Osteocyte (in vitro differentiated cells): ENCODE data around the gene LRP1B. TPM values are rescaled to one million over a fixed set of nuclear protein-coding genes. Genes with fewer than 3 reads are reported as not detected.
"Not testable (repeated sequence)": the region's sequence is repeated elsewhere in the genome, so short reads cannot be mapped to it uniquely, and the experiment has no call there.

Experiments used
- DNase-seq: peaks from one replicate; pipeline ENCODE4 v3.0.0; 2021; ENCODE audit warnings: mixed read lengths; ENCODE audit not compliant: unreplicated experiment; ENCODE audit errors: extremely low spot score
- H3K27ac Mint-ChIP-seq: one replicate; pipeline ENCODE4 v1.8.0; 2021; ENCODE audit warnings: mild to moderate bottlenecking, mixed read lengths; ENCODE audit not compliant: unreplicated experiment
- H3K27me3 Mint-ChIP-seq: one replicate; pipeline ENCODE4 v1.8.0; 2021; ENCODE audit warnings: mixed read lengths; ENCODE audit not compliant: unreplicated experiment
- H3K36me3 Mint-ChIP-seq: one replicate; pipeline ENCODE4 v1.8.0; 2021; ENCODE audit warnings: mixed read lengths; ENCODE audit not compliant: unreplicated experiment
- H3K4me1 Mint-ChIP-seq: one replicate; pipeline ENCODE4 v1.8.0; 2021; ENCODE audit warnings: mixed read lengths; ENCODE audit not compliant: unreplicated experiment
- H3K4me3 Mint-ChIP-seq: one replicate; pipeline ENCODE4 v1.8.0; 2021; ENCODE audit warnings: mild to moderate bottlenecking, moderate library complexity, mixed read lengths; ENCODE audit not compliant: unreplicated experiment
- H3K9me3 Mint-ChIP-seq: one replicate; pipeline ENCODE4 v1.8.0; 2021; ENCODE audit warnings: mixed read lengths; ENCODE audit not compliant: unreplicated experiment
- total RNA-seq: library from RNA; stranded (reverse); gene quantifications from 2 replicates; pipeline ENCODE4 v1.2.1, GENCODE V29; 2021
- TF ChIP-seq, protein P1 (sequence below): fragments of 200-600 bp; sonication (generic); IDR thresholded peaks from 2 replicates; pipeline ENCODE4 v1.5.0; 2021; ENCODE audit warnings: antibody characterized with exemption, mild to moderate bottlenecking, moderate library complexity

LRP1B gene
- total RNA-seq, 1 donor from 2014 or later, result 3.6 TPM

DNA sequence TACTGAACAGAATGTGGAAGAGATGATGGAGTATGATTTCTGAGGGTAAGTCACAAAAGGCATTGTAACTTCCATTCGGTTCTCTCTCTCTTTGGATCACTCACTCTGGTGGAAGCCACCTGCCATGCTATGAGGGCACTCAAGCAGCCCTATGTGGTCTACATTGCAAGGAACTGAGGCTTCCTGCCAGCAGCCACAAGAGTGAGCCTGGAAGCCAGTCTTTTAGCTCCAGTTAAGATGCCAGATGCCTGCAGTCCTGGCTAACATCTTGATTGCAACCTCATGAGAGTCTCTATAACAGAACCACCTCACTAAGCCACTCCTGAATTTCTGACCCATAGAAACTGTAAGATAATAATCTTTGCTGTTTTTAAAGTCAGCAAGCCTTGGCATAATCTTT lies 935.7 kb downstream of the LRP1B start:
- Mint-ChIP-seq H3K27ac (no peak overlapping the region), H3K4me1 (peaks cover 1% of the 10 kb centered on the region), H3K36me3 (no peaks in the 10 kb centered on the region), H3K9me3 (peaks cover 12% of the 10 kb centered on the region), H3K27me3 (no peaks in the 10 kb centered on the region), H3K4me3 (no peak overlapping the region)
- TF ChIP-seq, protein P1, sequence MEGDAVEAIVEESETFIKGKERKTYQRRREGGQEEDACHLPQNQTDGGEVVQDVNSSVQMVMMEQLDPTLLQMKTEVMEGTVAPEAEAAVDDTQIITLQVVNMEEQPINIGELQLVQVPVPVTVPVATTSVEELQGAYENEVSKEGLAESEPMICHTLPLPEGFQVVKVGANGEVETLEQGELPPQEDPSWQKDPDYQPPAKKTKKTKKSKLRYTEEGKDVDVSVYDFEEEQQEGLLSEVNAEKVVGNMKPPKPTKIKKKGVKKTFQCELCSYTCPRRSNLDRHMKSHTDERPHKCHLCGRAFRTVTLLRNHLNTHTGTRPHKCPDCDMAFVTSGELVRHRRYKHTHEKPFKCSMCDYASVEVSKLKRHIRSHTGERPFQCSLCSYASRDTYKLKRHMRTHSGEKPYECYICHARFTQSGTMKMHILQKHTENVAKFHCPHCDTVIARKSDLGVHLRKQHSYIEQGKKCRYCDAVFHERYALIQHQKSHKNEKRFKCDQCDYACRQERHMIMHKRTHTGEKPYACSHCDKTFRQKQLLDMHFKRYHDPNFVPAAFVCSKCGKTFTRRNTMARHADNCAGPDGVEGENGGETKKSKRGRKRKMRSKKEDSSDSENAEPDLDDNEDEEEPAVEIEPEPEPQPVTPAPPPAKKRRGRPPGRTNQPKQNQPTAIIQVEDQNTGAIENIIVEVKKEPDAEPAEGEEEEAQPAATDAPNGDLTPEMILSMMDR, result no peak
- no peak for DNase-seq

DNA sequence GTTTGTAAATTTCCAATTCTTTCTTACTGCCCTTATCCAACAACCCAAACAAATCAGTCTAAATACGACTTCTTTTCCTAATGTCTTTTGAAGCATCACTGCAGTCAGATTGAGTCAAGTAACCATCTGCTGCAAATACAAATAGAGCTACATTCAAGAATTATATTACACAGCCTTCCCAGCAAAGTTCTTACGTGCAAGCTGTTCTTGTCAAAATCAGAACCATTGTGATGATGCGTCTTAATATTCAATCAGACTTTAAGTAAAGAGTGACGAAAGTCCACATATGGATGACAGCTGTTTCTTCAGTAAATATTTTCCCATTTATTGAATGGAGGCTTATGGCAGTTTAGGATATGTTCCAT lies 943.8 kb downstream of the LRP1B start:
- DNase-seq, result no peak

DNA sequence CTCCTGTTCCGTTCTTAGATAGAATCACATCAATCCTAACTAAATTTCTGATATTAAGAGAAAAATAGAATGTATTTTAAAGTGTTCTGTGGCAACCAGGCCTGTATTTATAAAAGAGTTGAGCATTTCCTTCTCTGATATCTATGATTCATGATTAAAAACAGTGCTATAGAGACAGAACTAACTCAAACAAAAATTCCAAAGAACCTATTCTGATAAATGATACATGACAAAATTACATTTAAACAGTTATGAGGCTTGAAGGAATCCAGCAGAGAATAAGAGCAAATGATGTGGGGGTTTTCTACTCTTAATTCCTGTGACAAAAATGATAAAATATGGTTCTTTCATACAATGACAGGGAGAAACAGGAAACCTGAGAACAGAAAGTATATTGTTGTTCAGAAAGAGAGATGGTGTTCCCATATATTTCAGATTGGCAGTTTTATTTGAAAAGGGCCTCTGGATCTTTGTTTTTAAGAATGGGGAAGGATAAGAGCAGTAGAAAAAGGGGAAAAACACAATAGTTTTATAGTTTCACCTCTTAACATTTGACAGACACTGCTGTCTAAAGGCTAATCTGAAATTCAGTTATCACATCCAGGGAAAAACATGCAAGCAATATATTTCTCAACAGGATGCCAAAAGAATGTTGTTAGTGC lies 944.3 kb downstream of the LRP1B start:
- Mint-ChIP-seq H3K27ac (peak overlapping the region; percentile 85), H3K36me3 (no peaks in the 10 kb centered on the region), H3K27me3 (no peaks in the 10 kb centered on the region), H3K4me3 (no peak overlapping the region), H3K4me1 (peaks cover 34% of the 10 kb centered on the region), H3K9me3 (no peaks in the 10 kb centered on the region)
- DNase-seq, result no peak
- TF ChIP-seq, protein P1, result no peak

More for the DNA sequence above, 943.8 kb downstream of the LRP1B start:
- Mint-ChIP-seq H3K27me3 (no peaks in the 10 kb centered on the region), H3K4me1 (peaks cover 30% of the 10 kb centered on the region), H3K27ac (peak overlapping the region; percentile 85), H3K36me3 (no peaks in the 10 kb centered on the region), H3K9me3 (no peaks in the 10 kb centered on the region), H3K4me3 (no peak overlapping the region)
- TF ChIP-seq, protein P1, result no peak

DNA sequence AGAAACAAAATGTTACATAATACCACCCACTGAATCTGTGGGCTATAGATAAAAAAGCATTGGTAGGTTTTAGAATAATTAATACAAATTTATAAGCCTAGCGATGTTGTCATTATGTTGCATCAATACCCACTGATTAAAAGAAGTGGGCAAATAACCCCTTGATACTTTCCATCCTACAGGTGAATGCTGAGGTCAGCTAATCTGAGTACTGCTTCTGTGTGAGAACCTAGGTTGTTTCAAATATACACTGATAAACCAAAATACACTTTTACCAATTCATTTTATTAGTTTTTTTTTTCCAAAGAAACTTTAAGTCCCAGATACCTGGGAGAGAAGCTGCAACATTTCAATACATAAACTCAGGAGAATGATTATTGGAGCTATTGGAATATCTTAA lies 948.6 kb downstream of the LRP1B start:
- DNase-seq, result no peak
- TF ChIP-seq, protein P1, result no peak
- Mint-ChIP-seq H3K4me3 (no peak overlapping the region), H3K27ac (no peak overlapping the region), H3K9me3 (peaks cover 4% of the 10 kb centered on the region), H3K36me3 (no peaks in the 10 kb centered on the region), H3K4me1 (peaks cover 45% of the 10 kb centered on the region), H3K27me3 (no peaks in the 10 kb centered on the region)

DNA sequence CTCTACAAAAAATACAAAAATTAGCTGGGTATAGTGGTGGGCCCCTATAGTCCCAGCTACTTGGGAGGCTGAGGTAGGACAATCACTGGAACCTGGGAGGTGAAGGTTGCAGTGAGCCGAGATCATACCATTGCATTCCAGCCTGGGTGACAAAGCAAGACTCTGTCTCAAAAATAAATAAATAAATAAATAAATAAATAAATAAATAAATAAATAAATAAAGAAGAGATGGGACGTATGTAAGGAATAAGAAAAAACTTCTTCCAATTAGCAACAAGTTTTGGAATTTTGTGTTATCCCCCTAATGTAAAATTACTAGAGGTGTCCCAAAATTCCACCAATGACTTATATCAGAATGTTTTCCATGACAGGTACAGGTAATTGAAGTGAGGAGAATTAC lies 961.7 kb downstream of the LRP1B start:
- not testable (repeated sequence) for H3K36me3 Mint-ChIP-seq, DNase-seq, H3K27me3 Mint-ChIP-seq, H3K27ac Mint-ChIP-seq, H3K4me3 Mint-ChIP-seq, H3K9me3 Mint-ChIP-seq, H3K4me1 Mint-ChIP-seq

DNA sequence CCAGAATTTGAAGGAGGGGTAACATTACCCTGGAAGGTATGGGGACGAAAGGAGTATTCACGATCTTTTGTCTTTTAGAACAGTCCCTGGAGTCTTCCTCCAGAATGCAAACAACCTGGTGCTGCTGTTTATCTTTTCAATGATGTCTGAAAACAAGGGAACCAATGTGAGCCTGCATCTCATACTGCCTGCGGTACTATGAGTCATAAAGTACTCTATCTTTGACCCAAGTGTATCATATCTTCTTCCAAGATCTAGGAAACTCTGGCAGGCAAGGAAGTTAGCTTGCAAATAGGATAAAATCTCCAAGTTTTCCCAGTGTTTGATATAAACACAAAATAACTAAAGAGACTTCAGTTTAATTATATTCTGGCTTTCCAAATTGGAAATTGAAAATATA lies 968.5 kb downstream of the LRP1B start:
- H3K9me3 Mint-ChIP-seq, result no peaks in the 10 kb centered on the region
- no peaks in the 10 kb centered on the region for H3K36me3 Mint-ChIP-seq
- H3K27ac Mint-ChIP-seq, result no peak overlapping the region
- H3K4me3 Mint-ChIP-seq, result no peak overlapping the region
- no peaks in the 10 kb centered on the region for H3K4me1 Mint-ChIP-seq
- H3K27me3 Mint-ChIP-seq, result no peaks in the 10 kb centered on the region
- TF ChIP-seq, protein P1, result no peak
- no peak for DNase-seq
